Measurements from ENCODE around the gene SLX9.
"Not testable (repeated sequence)": the region's sequence is repeated elsewhere in the genome, so short reads cannot be mapped to it uniquely, and the experiment has no call there.

SLX9 gene

GRCh38 chr21:44907966-44908895 is 31.6 kb upstream of the SLX9 start:
- no peaks in the 10 kb centered on the region for H3K9me3 Mint-ChIP-seq
- peaks cover 44% of the 10 kb centered on the region for H3K36me3 Mint-ChIP-seq (ENCODE audit: low read depth)
- no peaks in the 10 kb centered on the region for H3K27me3 Mint-ChIP-seq
- no peak overlapping the region for H3K4me3 Mint-ChIP-seq
- H3K27ac Mint-ChIP-seq: peak overlapping the region; percentile 41
- peaks cover 62% of the 10 kb centered on the region for H3K4me1 Mint-ChIP-seq (ENCODE audit: low read depth)

GRCh38 chr21:44908908-44909307 is 30.9 kb upstream of the SLX9 start:
- Mint-ChIP-seq H3K4me3 (peak overlapping the region; percentile 35), H3K4me1 (ENCODE audit: low read depth) (peaks cover 68% of the 10 kb centered on the region), H3K27me3 (no peaks in the 10 kb centered on the region), H3K27ac (peak overlapping the region; percentile 16), H3K36me3 (ENCODE audit: low read depth) (peaks cover 41% of the 10 kb centered on the region), H3K9me3 (no peaks in the 10 kb centered on the region)

GRCh38 chr21:44909719-44910118 is 30.1 kb upstream of the SLX9 start:
- H3K9me3 Mint-ChIP-seq: no peaks in the 10 kb centered on the region
- H3K27ac Mint-ChIP-seq: peak overlapping the region; percentile 45
- no peak overlapping the region for H3K4me3 Mint-ChIP-seq
- peaks cover 72% of the 10 kb centered on the region for H3K4me1 Mint-ChIP-seq (ENCODE audit: low read depth)
- H3K36me3 Mint-ChIP-seq (ENCODE audit: low read depth): peaks cover 38% of the 10 kb centered on the region
- H3K27me3 Mint-ChIP-seq: no peaks in the 10 kb centered on the region

GRCh38 chr21:44910229-44911067 is 29.4 kb upstream of the SLX9 start:
- Mint-ChIP-seq H3K27me3 (no peaks in the 10 kb centered on the region), H3K9me3 (no peaks in the 10 kb centered on the region)

GRCh38 chr21:44911068-44911383 is 28.8 kb upstream of the SLX9 start:
- Mint-ChIP-seq H3K27ac (peak overlapping the region; percentile 91), H3K4me1 (ENCODE audit: low read depth) (peaks cover 85% of the 10 kb centered on the region), H3K9me3 (no peaks in the 10 kb centered on the region), H3K4me3 (peak overlapping the region; percentile 61), H3K27me3 (no peaks in the 10 kb centered on the region), H3K36me3 (ENCODE audit: low read depth) (peaks cover 40% of the 10 kb centered on the region)

More at GRCh38 chr21:44910229-44911067, 29.4 kb upstream of the SLX9 start:
- peaks cover 79% of the 10 kb centered on the region for H3K4me1 Mint-ChIP-seq (ENCODE audit: low read depth)
- H3K27ac Mint-ChIP-seq: peak overlapping the region; percentile 91
- peaks cover 38% of the 10 kb centered on the region for H3K36me3 Mint-ChIP-seq (ENCODE audit: low read depth)
- H3K4me3 Mint-ChIP-seq: no peak overlapping the region

- Mint-ChIP-seq H3K27me3 (no peaks in the 10 kb centered on the region), H3K4me3 (peak overlapping the region; percentile 61), H3K9me3 (no peaks in the 10 kb centered on the region), H3K36me3 (ENCODE audit: low read depth) (peaks cover 37% of the 10 kb centered on the region), H3K4me1 (ENCODE audit: low read depth) (peaks cover 88% of the 10 kb centered on the region), H3K27ac (peak overlapping the region; percentile 91)
These were observed 28.3 kb upstream of the SLX9 start for GRCh38 chr21:44911384-44912157.

GRCh38 chr21:44912158-44912473 is 27.7 kb upstream of the SLX9 start:
- Mint-ChIP-seq H3K9me3 (no peaks in the 10 kb centered on the region), H3K4me3 (peak overlapping the region; percentile 61), H3K4me1 (ENCODE audit: low read depth) (peaks cover 93% of the 10 kb centered on the region), H3K27me3 (no peaks in the 10 kb centered on the region), H3K36me3 (ENCODE audit: low read depth) (peaks cover 40% of the 10 kb centered on the region), H3K27ac (peak overlapping the region; percentile 91)

GRCh38 chr21:44912506-44913412 is 27.1 kb upstream of the SLX9 start:
- not testable (repeated sequence) for H3K27me3 Mint-ChIP-seq, H3K9me3 Mint-ChIP-seq
- H3K27ac Mint-ChIP-seq: peak overlapping the region; percentile 91
- H3K4me1 Mint-ChIP-seq (ENCODE audit: low read depth): peaks cover 96% of the 10 kb centered on the region
- peak overlapping the region; percentile 61 for H3K4me3 Mint-ChIP-seq
- peaks cover 45% of the 10 kb centered on the region for H3K36me3 Mint-ChIP-seq (ENCODE audit: low read depth)

GRCh38 chr21:44913425-44914175 is 26.2 kb upstream of the SLX9 start:
- H3K4me1 Mint-ChIP-seq (ENCODE audit: low read depth): peaks cover 96% of the 10 kb centered on the region
- H3K36me3 Mint-ChIP-seq (ENCODE audit: low read depth): peaks cover 45% of the 10 kb centered on the region
- no peaks in the 10 kb centered on the region for H3K27me3 Mint-ChIP-seq
- H3K4me3 Mint-ChIP-seq: peak overlapping the region; percentile 75
- H3K27ac Mint-ChIP-seq: peak overlapping the region; percentile 91
- no peaks in the 10 kb centered on the region for H3K9me3 Mint-ChIP-seq

- no peaks in the 10 kb centered on the region for H3K9me3 Mint-ChIP-seq
- peak overlapping the region; percentile 75 for H3K4me3 Mint-ChIP-seq
- H3K4me1 Mint-ChIP-seq (ENCODE audit: low read depth): peaks cover 94% of the 10 kb centered on the region
- peak overlapping the region; percentile 91 for H3K27ac Mint-ChIP-seq
- H3K36me3 Mint-ChIP-seq (ENCODE audit: low read depth): peaks cover 41% of the 10 kb centered on the region
- H3K27me3 Mint-ChIP-seq: no peaks in the 10 kb centered on the region
These were observed 25.5 kb upstream of the SLX9 start for GRCh38 chr21:44914176-44914874.

GRCh38 chr21:44916965-44917364 is 22.9 kb upstream of the SLX9 start:
- peaks cover 34% of the 10 kb centered on the region for H3K36me3 Mint-ChIP-seq (ENCODE audit: low read depth)
- no peaks in the 10 kb centered on the region for H3K27me3 Mint-ChIP-seq
- H3K4me3 Mint-ChIP-seq: peak overlapping the region; percentile 100

GRCh38 chr21:44917446-44918106 is 22.3 kb upstream of the SLX9 start:
- H3K4me3 Mint-ChIP-seq: peak overlapping the region; percentile 100
- no peaks in the 10 kb centered on the region for H3K27me3 Mint-ChIP-seq
- H3K36me3 Mint-ChIP-seq (ENCODE audit: low read depth): peaks cover 34% of the 10 kb centered on the region
- no peaks in the 10 kb centered on the region for H3K9me3 Mint-ChIP-seq
- peak overlapping the region; percentile 74 for H3K27ac Mint-ChIP-seq
- peaks cover 79% of the 10 kb centered on the region for H3K4me1 Mint-ChIP-seq (ENCODE audit: low read depth)

More at GRCh38 chr21:44916965-44917364, 22.9 kb upstream of the SLX9 start:
- Mint-ChIP-seq H3K27ac (peak overlapping the region; percentile 51), H3K9me3 (no peaks in the 10 kb centered on the region), H3K4me1 (ENCODE audit: low read depth) (peaks cover 80% of the 10 kb centered on the region)

Measured in stimulated activated naive CD8-positive, alpha-beta T cell treated with anti-CD3 and anti-CD28 coated beads, Interleukin-15, Interleukin-2, amounts not matched to agents 100 ng/mL and 50 ng/mL, for 24 hours (primary cell).